ENCODE results near the gene ACP2.

The ACP2 gene, protein sequence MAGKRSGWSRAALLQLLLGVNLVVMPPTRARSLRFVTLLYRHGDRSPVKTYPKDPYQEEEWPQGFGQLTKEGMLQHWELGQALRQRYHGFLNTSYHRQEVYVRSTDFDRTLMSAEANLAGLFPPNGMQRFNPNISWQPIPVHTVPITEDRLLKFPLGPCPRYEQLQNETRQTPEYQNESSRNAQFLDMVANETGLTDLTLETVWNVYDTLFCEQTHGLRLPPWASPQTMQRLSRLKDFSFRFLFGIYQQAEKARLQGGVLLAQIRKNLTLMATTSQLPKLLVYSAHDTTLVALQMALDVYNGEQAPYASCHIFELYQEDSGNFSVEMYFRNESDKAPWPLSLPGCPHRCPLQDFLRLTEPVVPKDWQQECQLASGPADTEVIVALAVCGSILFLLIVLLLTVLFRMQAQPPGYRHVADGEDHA

GRCh38 chr11:47248664-47249377, at the start of gene ACP2:
Gene ACP2 (minus strand): TSS chr11:47248814. CDS start chr11:47248789, 25 bp downstream.
- Histone ChIP-seq H3K4me1 (peaks cover 26% of the 10 kb centered on the region), H3K9me3 (no peaks in the 10 kb centered on the region)

GRCh38 chr11:47296045-47296444, 47.4 kb upstream of the ACP2 start:
- peaks cover 99% of the 10 kb centered on the region for H3K36me3 ChIP-seq
- H3K4me1 ChIP-seq, result no peaks in the 10 kb centered on the region
- no peak overlapping the region for H3K9ac ChIP-seq
- H3K9me3 ChIP-seq, result peaks cover 27% of the 10 kb centered on the region
- H3K4me2 ChIP-seq, result no peak overlapping the region
- TF ChIP-seq Cebpa-rat (IDR thresholded peaks at IDR 0.05), result no peak
- no peaks in the 10 kb centered on the region for H4K20me1 ChIP-seq
- H3K4me3 ChIP-seq, result no peak overlapping the region
- no peak overlapping the region for H3K27ac ChIP-seq
- H3K27me3 ChIP-seq, result no peaks in the 10 kb centered on the region

More at GRCh38 chr11:47248664-47249377, at the start of gene ACP2:
- H3K9ac ChIP-seq, result peak within 1 kb of the TSS; percentile 93
- TF ChIP-seq Cebpa-rat (IDR thresholded peaks at IDR 0.05), result no peak
- H3K27me3 ChIP-seq, result no peaks in the 10 kb centered on the region
- peaks cover 37% of the 10 kb centered on the region for H3K36me3 ChIP-seq
- no peaks in the 10 kb centered on the region for H4K20me1 ChIP-seq
- H3K4me3 ChIP-seq, result peak within 1 kb of the TSS; percentile 77
- peak within 1 kb of the TSS; percentile 96 for H3K27ac ChIP-seq
- H3K4me2 ChIP-seq, result peak within 1 kb of the TSS; percentile 98

DNA sequence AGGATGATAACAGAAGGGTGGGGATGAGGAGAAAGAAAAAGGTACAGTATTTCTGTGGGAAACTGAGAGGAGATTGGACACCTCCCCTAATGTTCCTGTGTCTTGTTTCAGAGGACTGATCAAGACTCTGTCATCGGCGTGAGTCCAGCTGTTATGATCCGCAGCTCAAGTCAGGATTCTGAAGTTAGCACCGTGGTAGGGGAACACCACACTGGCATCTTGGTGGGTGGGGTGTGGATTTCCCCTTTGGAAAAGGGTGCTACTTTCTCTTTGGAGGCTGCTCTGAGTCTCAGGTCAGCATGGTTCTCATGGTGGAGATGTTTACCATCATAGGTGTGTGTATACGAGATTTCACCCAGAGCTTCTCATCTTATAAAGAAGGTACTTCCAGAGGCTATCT, 46.8 kb upstream of the ACP2 start:
- Histone ChIP-seq H3K4me1 (no peaks in the 10 kb centered on the region), H3K27ac (no peak overlapping the region), H3K9me3 (peaks cover 23% of the 10 kb centered on the region), H4K20me1 (no peaks in the 10 kb centered on the region), H3K4me2 (no peak overlapping the region), H3K27me3 (no peaks in the 10 kb centered on the region), H3K4me3 (no peak overlapping the region), H3K9ac (no peak overlapping the region), H3K36me3 (peaks cover 99% of the 10 kb centered on the region)
- TF ChIP-seq Cebpa-rat (IDR thresholded peaks at IDR 0.05), result no peak

DNA sequence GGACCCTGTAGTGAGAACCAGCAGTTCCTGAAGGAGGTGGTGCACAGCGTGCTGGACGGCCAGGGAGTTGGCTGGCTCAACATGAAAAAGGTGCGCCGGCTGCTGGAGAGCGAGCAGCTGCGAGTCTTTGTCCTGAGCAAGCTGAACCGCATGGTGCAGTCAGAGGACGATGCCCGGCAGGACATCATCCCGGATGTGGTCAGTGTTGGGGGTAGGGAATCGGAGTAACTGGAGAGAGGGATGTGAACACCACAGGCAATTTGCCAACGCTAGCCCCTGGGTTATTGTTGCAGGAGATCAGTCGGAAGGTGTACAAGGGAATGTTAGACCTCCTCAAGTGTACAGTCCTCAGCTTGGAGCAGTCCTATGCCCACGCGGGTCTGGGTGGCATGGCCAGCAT, 41.2 kb upstream of the ACP2 start:
- TF ChIP-seq Cebpa-rat (IDR thresholded peaks at IDR 0.05), result no peak
- no peaks in the 10 kb centered on the region for H3K4me1 ChIP-seq
- H4K20me1 ChIP-seq, result no peaks in the 10 kb centered on the region
- H3K4me3 ChIP-seq, result no peak overlapping the region
- H3K27ac ChIP-seq, result no peak overlapping the region
- H3K4me2 ChIP-seq, result no peak overlapping the region
- H3K27me3 ChIP-seq, result no peaks in the 10 kb centered on the region
- peaks cover 99% of the 10 kb centered on the region for H3K36me3 ChIP-seq
- no peak overlapping the region for H3K9ac ChIP-seq
- no peaks in the 10 kb centered on the region for H3K9me3 ChIP-seq

GRCh38 chr11:47288066-47288465, 39.5 kb upstream of the ACP2 start:
- Histone ChIP-seq H3K27me3 (no peaks in the 10 kb centered on the region), H3K4me1 (no peaks in the 10 kb centered on the region), H3K9me3 (no peaks in the 10 kb centered on the region), H3K4me3 (no peak overlapping the region), H3K4me2 (no peak overlapping the region), H3K9ac (no peak overlapping the region), H4K20me1 (no peaks in the 10 kb centered on the region), H3K36me3 (peaks cover 100% of the 10 kb centered on the region), H3K27ac (no peak overlapping the region)
- no peak for TF ChIP-seq Cebpa-rat (IDR thresholded peaks at IDR 0.05)

- peaks cover 100% of the 10 kb centered on the region for H3K36me3 ChIP-seq
- TF ChIP-seq Cebpa-rat (IDR thresholded peaks at IDR 0.05), result no peak
Observed at GRCh38 chr11:47285969-47286770, 37.6 kb upstream of the ACP2 start.

DNA sequence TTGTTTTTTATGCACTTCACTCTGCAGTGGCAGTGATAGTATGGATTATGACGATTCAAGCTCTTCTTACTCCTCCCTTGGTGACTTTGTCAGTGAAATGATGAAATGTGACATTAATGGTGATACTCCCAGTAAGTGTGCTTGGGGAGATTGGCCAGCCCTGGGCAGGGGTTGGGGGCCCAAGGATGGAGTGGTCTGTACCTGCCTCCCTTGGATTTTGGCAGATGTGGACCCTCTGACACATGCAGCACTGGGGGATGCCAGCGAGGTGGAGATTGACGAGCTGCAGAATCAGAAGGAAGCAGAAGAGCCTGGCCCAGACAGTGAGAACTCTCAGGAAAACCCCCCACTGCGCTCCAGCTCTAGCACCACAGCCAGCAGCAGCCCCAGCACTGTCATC, 35.5 kb upstream of the ACP2 start:
- no peaks in the 10 kb centered on the region for H3K9me3 ChIP-seq
- peaks cover 100% of the 10 kb centered on the region for H3K36me3 ChIP-seq
- H3K27me3 ChIP-seq, result no peaks in the 10 kb centered on the region
- no peaks in the 10 kb centered on the region for H4K20me1 ChIP-seq
- H3K4me2 ChIP-seq, result no peak overlapping the region
- TF ChIP-seq Cebpa-rat (IDR thresholded peaks at IDR 0.05), result no peak
- no peak overlapping the region for H3K4me3 ChIP-seq
- H3K9ac ChIP-seq, result no peak overlapping the region
- H3K27ac ChIP-seq, result no peak overlapping the region
- H3K4me1 ChIP-seq, result no peaks in the 10 kb centered on the region

More at GRCh38 chr11:47285969-47286770, 37.6 kb upstream of the ACP2 start:
- Histone ChIP-seq H3K4me1 (no peaks in the 10 kb centered on the region), H4K20me1 (no peaks in the 10 kb centered on the region), H3K27me3 (no peaks in the 10 kb centered on the region), H3K4me2 (no peak overlapping the region), H3K4me3 (no peak overlapping the region), H3K9me3 (no peaks in the 10 kb centered on the region), H3K9ac (no peak overlapping the region), H3K27ac (no peak overlapping the region)

- no peak overlapping the region for H3K4me2 ChIP-seq
- no peak for TF ChIP-seq Cebpa-rat (IDR thresholded peaks at IDR 0.05)
- H3K9me3 ChIP-seq, result no peaks in the 10 kb centered on the region
- no peaks in the 10 kb centered on the region for H3K27me3 ChIP-seq
- H4K20me1 ChIP-seq, result 0 out of 2 replicates have a peak, but pooled peaks cover 3% of the 10 kb centered on the region
- H3K27ac ChIP-seq, result no peak overlapping the region
- H3K4me3 ChIP-seq, result no peak overlapping the region
- H3K9ac ChIP-seq, result no peak overlapping the region
- no peaks in the 10 kb centered on the region for H3K4me1 ChIP-seq
- peaks cover 99% of the 10 kb centered on the region for H3K36me3 ChIP-seq
Observed at GRCh38 chr11:47282462-47282861, 33.8 kb upstream of the ACP2 start.

- H3K4me3 ChIP-seq, result no peak overlapping the region
- TF ChIP-seq Cebpa-rat (IDR thresholded peaks at IDR 0.05), result no peak
- peaks cover 17% of the 10 kb centered on the region for H4K20me1 ChIP-seq
Observed at GRCh38 chr11:47280860-47281259, 32.2 kb upstream of the ACP2 start.

More at GRCh38 chr11:47280860-47281259, 32.2 kb upstream of the ACP2 start:
- H3K9me3 ChIP-seq, result no peaks in the 10 kb centered on the region
- H3K4me2 ChIP-seq, result no peak overlapping the region
- H3K9ac ChIP-seq, result no peak overlapping the region
- H3K36me3 ChIP-seq, result peaks cover 99% of the 10 kb centered on the region
- H3K27ac ChIP-seq, result no peak overlapping the region
- no peaks in the 10 kb centered on the region for H3K27me3 ChIP-seq
- no peaks in the 10 kb centered on the region for H3K4me1 ChIP-seq
